GM19328 (cell line): ENCODE measurements around the gene QSOX2.

Experiments used
- ATAC-seq: cut with Tn5 transposase; IDR thresholded peaks from one replicate; pipeline ENCODE4 v1.9.1; 2021; ENCODE audit warnings: mild to moderate bottlenecking, moderate library complexity; ENCODE audit not compliant: unreplicated experiment

The QSOX2 gene

GRCh38 chr9:136178773-136179075 is 66.9 kb downstream of the QSOX2 start:
- no peak for ATAC-seq

GRCh38 chr9:136178061-136178772 is 67.4 kb downstream of the QSOX2 start:
- ATAC-seq, result no peak

- ATAC-seq, result no peak
Observed at GRCh38 chr9:136177224-136177623, 68.4 kb downstream of the QSOX2 start.

GRCh38 chr9:136175616-136176197 is 69.9 kb downstream of the QSOX2 start:
- no peak for ATAC-seq

- no peak for ATAC-seq
Observed at GRCh38 chr9:136174779-136175615, 70.6 kb downstream of the QSOX2 start.

GRCh38 chr9:136173648-136174290 is 71.8 kb downstream of the QSOX2 start:
- no peak for ATAC-seq

GRCh38 chr9:136172412-136173079 is 73.1 kb downstream of the QSOX2 start:
- no peak for ATAC-seq

GRCh38 chr9:136171801-136172411 is 73.7 kb downstream of the QSOX2 start:
- ATAC-seq, result no peak

- ATAC-seq, result no peak
Observed at GRCh38 chr9:136171009-136171800, 74.4 kb downstream of the QSOX2 start.

GRCh38 chr9:136170006-136170901 is 75.4 kb downstream of the QSOX2 start:
- ATAC-seq, result no peak

GRCh38 chr9:136169495-136169894 is 76.1 kb downstream of the QSOX2 start:
- ATAC-seq, result no peak

GRCh38 chr9:136163248-136163850 is 82.3 kb downstream of the QSOX2 start:
- no peak for ATAC-seq

GRCh38 chr9:136160995-136161610 is 84.5 kb downstream of the QSOX2 start:
- no peak for ATAC-seq

GRCh38 chr9:136160381-136160841 is 85.2 kb downstream of the QSOX2 start:
- no peak for ATAC-seq

GRCh38 chr9:136159851-136160250 is 85.8 kb downstream of the QSOX2 start:
- ATAC-seq, result no peak

GRCh38 chr9:136157477-136158265 is 87.9 kb downstream of the QSOX2 start:
- no peak for ATAC-seq
